Keratinocyte (primary cell): ENCODE data around the gene PPM1A. TPM values are rescaled to one million over a fixed set of nuclear protein-coding genes. Genes with fewer than 3 reads are reported as not detected.

ENCODE experiments used
- DNase-seq: peaks from one replicate; pipeline ENCODE4 v3.0.0-alpha.2; 2011; ENCODE audit warnings: low read depth, missing footprints, low spot score
- FAIRE-seq: peaks from 2 replicates; lab custom pipeline; 2011; peaks lifted over from hg19 to GRCh38; lab: Jason Lieb, UNC
- H2AFZ ChIP-seq: 2 replicates; pipeline ENCODE4 v1.6.0; 2012; ENCODE audit warnings: low read length, control low read depth, inconsistent platforms; ENCODE audit not compliant: control insufficient read depth
- H3K27ac ChIP-seq: 2 replicates; pipeline ENCODE4 v1.5.1; 2011; ENCODE audit warnings: low read length; ENCODE audit not compliant: control insufficient read depth, insufficient read depth
- H3K27me3 ChIP-seq: 3 replicates; pipeline ENCODE4 v1.6.0; 2011; ENCODE audit warnings: low read length; ENCODE audit not compliant: control insufficient read depth, insufficient read depth; ENCODE audit errors: extremely low read depth
- H3K36me3 ChIP-seq, 2 experiments: 2 replicates in 1 of 2; 3 replicates in 1 of 2; pipeline ENCODE4 v1.5.1; 2011; ENCODE audit warnings: low read length in 2 of 2, mild to moderate bottlenecking in 1 of 2; ENCODE audit not compliant: control insufficient read depth in 2 of 2, insufficient read depth in 2 of 2; ENCODE audit errors: extremely low read depth in 1 of 2
- H3K4me1 ChIP-seq: 3 replicates; pipeline ENCODE4 v1.5.1; 2011; ENCODE audit warnings: low read length; ENCODE audit not compliant: control insufficient read depth, insufficient read depth; ENCODE audit errors: extremely low read depth
- H3K4me2 ChIP-seq: 3 replicates; pipeline ENCODE4 v1.6.0; 2011; ENCODE audit warnings: low read depth, low read length; ENCODE audit not compliant: control insufficient read depth, insufficient read depth; ENCODE audit errors: extremely low read depth
- H3K4me3 ChIP-seq, 3 experiments: fragments of 200-600 bp in 1 of 3; sonication (generic) in 1 of 3; 2 replicates in 2 of 3; 3 replicates in 1 of 3; pipeline ENCODE4 v1.5.1; 2011 to 2016; ENCODE audit warnings: low read length in 3 of 3, mild to moderate bottlenecking in 3 of 3, control low read depth in 2 of 3, inconsistent platforms in 1 of 3, low read depth in 1 of 3, mixed read lengths in 1 of 3, mixed run types in 1 of 3, moderate library complexity in 1 of 3; ENCODE audit not compliant: control insufficient read depth in 2 of 3, insufficient read depth in 2 of 3; ENCODE audit errors: extremely low read depth in 1 of 3
- H3K79me2 ChIP-seq: 2 replicates; pipeline ENCODE4 v1.6.0; 2012; ENCODE audit warnings: low read length; ENCODE audit not compliant: control insufficient read depth, insufficient read depth
- H3K9ac ChIP-seq: 3 replicates; pipeline ENCODE4 v1.6.0; 2011; ENCODE audit warnings: low read length; ENCODE audit not compliant: control insufficient read depth, insufficient read depth; ENCODE audit errors: extremely low read depth
- H3K9me1 ChIP-seq: 3 replicates; pipeline ENCODE4 v1.6.0; 2011; ENCODE audit warnings: low read length; ENCODE audit not compliant: control insufficient read depth, insufficient read depth; ENCODE audit errors: extremely low read depth
- H3K9me3 ChIP-seq: 2 replicates; pipeline ENCODE4 v1.5.1; 2012; ENCODE audit warnings: low read depth, low read length; ENCODE audit not compliant: control insufficient read depth
- H4K20me1 ChIP-seq: 3 replicates; pipeline ENCODE4 v1.6.0; 2011; ENCODE audit warnings: low read length; ENCODE audit not compliant: control insufficient read depth, insufficient read depth; ENCODE audit errors: extremely low read depth
- EZH2 ChIP-seq: IDR thresholded peaks from one replicate; pipeline ENCODE4 v1.6.1; 2012; ENCODE audit warnings: inconsistent platforms, mild to moderate bottlenecking, low read length, moderate library complexity
- dilution Hi-C: fragments of 300-500 bp; cut with MboI; formaldehyde crosslinking; loops from one replicate; pipeline ENCODE4 v1.7.0; 2020; ENCODE audit warnings: low sequenced_read_pairs; ENCODE audit not compliant: extremely low pct_ligation_motif_present
- polyA plus RNA-seq, 5 experiments: library from polyadenylated mRNA; depleted of rRNA in 3 of 5; stranded (reverse) in 3 of 5; stranded (forward) in 1 of 5; unstranded in 1 of 5; fragments of >200 nt; gene quantifications; 1 replicate in 1 of 5; 2 replicates in 3 of 5; 3 replicates in 1 of 5; pipeline versions ENCODE4 v1.2.1 to v1.2.3, GENCODE V29; 2011 to 2012; ENCODE audit warnings: missing spikeins in 2 of 5, low read depth in 1 of 5, low replicate concordance in 1 of 5
- TF ChIP-seq, protein P1 (sequence below), 3 experiments: IDR thresholded peaks in 1 of 3; conservative IDR thresholded peaks in 1 of 3; optimal IDR thresholded peaks in 1 of 3; 2 replicates in 2 of 3; 3 replicates in 1 of 3; pipeline versions ENCODE3 to v1.5.1; 2011; ENCODE audit warnings: low read length in 3 of 3, mild to moderate bottlenecking in 3 of 3, moderate library complexity in 2 of 3, control low read depth in 1 of 3, inconsistent platforms in 1 of 3; ENCODE audit not compliant: insufficient read depth in 2 of 3; ENCODE audit errors: extremely low read depth in 1 of 3

Gene PPM1A
- polyA plus RNA-seq, 1 donor (not counting 4 experiments of a cell fraction or from before 2014, with no cell fraction given), result 44.5 TPM

DNA sequence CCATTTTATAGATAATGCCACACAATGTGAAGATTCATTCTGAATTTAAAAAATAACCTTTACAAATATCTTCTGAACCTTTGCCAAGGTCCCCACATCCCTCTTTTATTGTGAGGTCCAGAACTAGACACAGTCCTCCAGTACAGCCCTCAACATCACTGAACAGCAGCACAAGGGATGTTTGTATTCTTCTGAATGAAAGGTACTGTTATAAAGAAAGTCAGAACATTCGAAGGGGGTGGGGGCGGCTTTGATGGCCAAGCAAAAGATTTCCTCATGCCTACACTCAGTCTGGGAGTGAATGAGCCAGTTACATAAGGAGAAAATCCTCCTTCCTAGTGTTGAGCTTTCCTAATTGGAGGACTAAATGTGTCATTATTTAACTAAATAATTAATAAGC lies 77.3 kb downstream of the PPM1A start:
- H3K36me3 ChIP-seq, result no peaks in the 10 kb centered on the region
- H3K79me2 ChIP-seq, result no peaks in the 10 kb centered on the region
- H3K27ac ChIP-seq, result no peak overlapping the region
- TF ChIP-seq EZH2, result no peak
- TF ChIP-seq, protein P1, sequence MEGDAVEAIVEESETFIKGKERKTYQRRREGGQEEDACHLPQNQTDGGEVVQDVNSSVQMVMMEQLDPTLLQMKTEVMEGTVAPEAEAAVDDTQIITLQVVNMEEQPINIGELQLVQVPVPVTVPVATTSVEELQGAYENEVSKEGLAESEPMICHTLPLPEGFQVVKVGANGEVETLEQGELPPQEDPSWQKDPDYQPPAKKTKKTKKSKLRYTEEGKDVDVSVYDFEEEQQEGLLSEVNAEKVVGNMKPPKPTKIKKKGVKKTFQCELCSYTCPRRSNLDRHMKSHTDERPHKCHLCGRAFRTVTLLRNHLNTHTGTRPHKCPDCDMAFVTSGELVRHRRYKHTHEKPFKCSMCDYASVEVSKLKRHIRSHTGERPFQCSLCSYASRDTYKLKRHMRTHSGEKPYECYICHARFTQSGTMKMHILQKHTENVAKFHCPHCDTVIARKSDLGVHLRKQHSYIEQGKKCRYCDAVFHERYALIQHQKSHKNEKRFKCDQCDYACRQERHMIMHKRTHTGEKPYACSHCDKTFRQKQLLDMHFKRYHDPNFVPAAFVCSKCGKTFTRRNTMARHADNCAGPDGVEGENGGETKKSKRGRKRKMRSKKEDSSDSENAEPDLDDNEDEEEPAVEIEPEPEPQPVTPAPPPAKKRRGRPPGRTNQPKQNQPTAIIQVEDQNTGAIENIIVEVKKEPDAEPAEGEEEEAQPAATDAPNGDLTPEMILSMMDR (optimal IDR thresholded peaks at IDR 0.05 in 1 of 3, IDR thresholded peaks at IDR 0.05 in 1 of 3, conservative IDR thresholded peaks at IDR 0.05 in 1 of 3; ENCODE audit: extremely low read depth in 1 of 3, insufficient read depth in 2 of 3, low read length in 3 of 3), result no peak
- no peak overlapping the region for H3K9ac ChIP-seq
- H3K4me1 ChIP-seq, result peaks cover 3% of the 10 kb centered on the region
- no peak for FAIRE-seq
- dilution Hi-C loops, result no loop called here
- H3K4me3 ChIP-seq, result no peak overlapping the region
- H3K9me3 ChIP-seq, result no peaks in the 10 kb centered on the region
- peaks cover 35% of the 10 kb centered on the region for H3K27me3 ChIP-seq
- H3K4me2 ChIP-seq, result no peak overlapping the region
- H2AFZ ChIP-seq, result no peak overlapping the region
- H3K9me1 ChIP-seq, result no peaks in the 10 kb centered on the region
- H4K20me1 ChIP-seq, result no peaks in the 10 kb centered on the region
- no peak for DNase-seq

DNA sequence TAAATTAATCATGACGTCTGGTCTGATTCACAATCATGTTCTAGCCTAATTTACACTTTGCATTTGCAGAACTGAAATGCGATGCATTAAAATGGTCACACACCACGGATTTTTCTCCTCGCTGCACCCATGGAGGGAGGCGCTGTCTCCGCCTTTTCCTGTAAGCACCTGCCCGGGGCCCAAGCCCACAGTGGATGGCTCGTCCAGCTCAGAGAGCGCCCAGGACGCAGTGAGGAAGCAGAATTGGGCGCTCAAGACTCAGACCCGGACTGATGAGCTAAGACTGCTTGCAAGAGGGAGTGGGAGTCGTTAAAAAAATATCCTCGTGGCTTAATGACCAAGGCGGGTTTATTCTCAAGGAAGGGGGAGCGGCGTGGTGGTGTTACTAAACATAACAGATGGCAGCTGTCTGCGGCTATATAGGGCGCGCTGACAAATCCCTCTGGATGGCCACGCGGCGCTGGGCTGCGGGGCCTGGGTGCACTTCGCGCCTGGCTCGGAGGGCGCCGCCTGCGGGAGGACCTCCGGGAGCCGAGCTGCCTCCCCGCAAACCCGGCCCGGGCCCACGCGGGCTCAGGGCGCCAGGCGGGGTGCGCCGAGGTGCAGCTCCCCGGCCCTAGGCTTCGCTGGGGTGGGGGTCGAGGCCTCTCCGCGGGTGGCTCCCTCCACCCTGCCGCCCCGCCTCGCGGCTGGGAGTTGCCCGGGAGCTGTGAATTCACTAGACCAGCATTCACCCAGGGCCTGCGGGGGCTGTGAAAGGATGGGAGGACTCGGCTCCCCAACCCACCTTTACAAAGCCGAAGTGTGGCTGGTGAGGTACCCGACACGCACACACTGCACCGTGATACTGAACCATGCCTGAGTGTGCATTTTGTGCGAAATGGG lies 78.7 kb downstream of the PPM1A start:
- Histone ChIP-seq H3K4me2 (peak overlapping the region; percentile 67), H3K36me3 (no peaks in the 10 kb centered on the region), H3K4me1 (peaks cover 6% of the 10 kb centered on the region), H2AFZ (peak overlapping the region; percentile 42), H3K9me1 (no peaks in the 10 kb centered on the region), H4K20me1 (no peaks in the 10 kb centered on the region), H3K27me3 (peaks cover 35% of the 10 kb centered on the region), H3K79me2 (no peaks in the 10 kb centered on the region), H3K9me3 (no peaks in the 10 kb centered on the region), H3K27ac (no peak overlapping the region), H3K9ac (no peak overlapping the region), H3K4me3 (peak overlapping the region in 2 of 3 experiments; percentile 1 to 46)
- FAIRE-seq (no peak), DNase-seq (no peak)
- TF ChIP-seq EZH2, result peak; percentile 61
- TF ChIP-seq, protein P1 (optimal IDR thresholded peaks at IDR 0.05 in 1 of 3, IDR thresholded peaks at IDR 0.05 in 1 of 3, conservative IDR thresholded peaks at IDR 0.05 in 1 of 3; ENCODE audit: extremely low read depth in 1 of 3, insufficient read depth in 2 of 3, low read length in 3 of 3), result no peak
- dilution Hi-C loops, result no loop called here
